Measurements from ENCODE around the gene ATXN1. TPM values are rescaled to one million over a fixed set of nuclear protein-coding genes. Genes with fewer than 3 reads are reported as not detected.

The ATXN1 gene
- total RNA-seq, 3 donors from 2014 or later: 30.4 to 87.3 (median 50.1) TPM

GRCh38 chr6:16318538-16318937 is 442.7 kb downstream of the ATXN1 start:
- H3K4me3 ChIP-seq: no peak overlapping the region
- TF ChIP-seq CTCF (IDR thresholded peaks at IDR 0.05): no peak
- DNase-seq (no peak), ATAC-seq (no peak)
- peaks cover 11% of the 10 kb centered on the region for H3K4me1 ChIP-seq (ENCODE audit: low read depth)
- no peaks in the 10 kb centered on the region for H3K9me3 ChIP-seq
- H3K36me3 ChIP-seq (ENCODE audit: low read depth): no peaks in the 10 kb centered on the region
- intact Hi-C loops (cut with DNase I, micrococcal nuclease): no loop called here

- peak; percentile 58 for TF ChIP-seq CTCF (IDR thresholded peaks at IDR 0.05)
- Histone ChIP-seq H3K4me1 (ENCODE audit: low read depth) (peaks cover 6% of the 10 kb centered on the region), H3K9me3 (no peaks in the 10 kb centered on the region), H3K4me3 (no peak overlapping the region), H3K36me3 (ENCODE audit: low read depth) (no peaks in the 10 kb centered on the region)
- DNase-seq (peak in 1 of 3 donors; percentile 65), ATAC-seq (peak; percentile 31)
- intact Hi-C loops (cut with DNase I, micrococcal nuclease): no loop called here
These were observed 444.5 kb downstream of the ATXN1 start for GRCh38 chr6:16316741-16317251.

GRCh38 chr6:16314296-16314695 is 447.0 kb downstream of the ATXN1 start:
- TF ChIP-seq CTCF (IDR thresholded peaks at IDR 0.05): no peak
- DNase-seq (no peak), ATAC-seq (no peak)
- intact Hi-C loops (cut with DNase I, micrococcal nuclease): no loop called here
- H3K4me1 ChIP-seq (ENCODE audit: low read depth): no peaks in the 10 kb centered on the region
- no peak overlapping the region for H3K4me3 ChIP-seq
- no peaks in the 10 kb centered on the region for H3K36me3 ChIP-seq (ENCODE audit: low read depth)
- H3K9me3 ChIP-seq: no peaks in the 10 kb centered on the region

- no peaks in the 10 kb centered on the region for H3K4me1 ChIP-seq (ENCODE audit: low read depth)
- DNase-seq (no peak), ATAC-seq (no peak)
- no peaks in the 10 kb centered on the region for H3K9me3 ChIP-seq
- no peak overlapping the region for H3K4me3 ChIP-seq
- intact Hi-C loops (cut with DNase I, micrococcal nuclease): no loop called here
- H3K36me3 ChIP-seq (ENCODE audit: low read depth): no peaks in the 10 kb centered on the region
- TF ChIP-seq CTCF (IDR thresholded peaks at IDR 0.05): no peak
These were observed 447.5 kb downstream of the ATXN1 start for GRCh38 chr6:16313732-16314131.

- DNase-seq (no peak), ATAC-seq (no peak)
- Histone ChIP-seq H3K36me3 (ENCODE audit: low read depth) (no peaks in the 10 kb centered on the region), H3K4me3 (no peak overlapping the region), H3K4me1 (ENCODE audit: low read depth) (no peaks in the 10 kb centered on the region), H3K9me3 (no peaks in the 10 kb centered on the region)
- no peak for TF ChIP-seq CTCF (IDR thresholded peaks at IDR 0.05)
- intact Hi-C loops (cut with DNase I, micrococcal nuclease): no loop called here
These were observed 449.5 kb downstream of the ATXN1 start for GRCh38 chr6:16311763-16312162.

GRCh38 chr6:16306334-16306733 is 454.9 kb downstream of the ATXN1 start:
- Histone ChIP-seq H3K4me1 (ENCODE audit: low read depth) (no peaks in the 10 kb centered on the region), H3K4me3 (no peak overlapping the region), H3K36me3 (ENCODE audit: low read depth) (no peaks in the 10 kb centered on the region), H3K9me3 (no peaks in the 10 kb centered on the region)
- intact Hi-C loops (cut with DNase I, micrococcal nuclease): no loop called here
- no peak for DNase-seq
- ATAC-seq: no peak
- TF ChIP-seq CTCF (IDR thresholded peaks at IDR 0.05): no peak

Data from mucosa of descending colon (tissue), 3 donors.